ENCODE data around the gene AARS2.

The AARS2 gene

GRCh38 chr6:44262467-44263353 lies 50.4 kb downstream of the AARS2 start:
- DNase-seq (ENCODE audit: low read depth in 2 of 2): no peak

GRCh38 chr6:44261581-44261980 lies 51.6 kb downstream of the AARS2 start:
- no peak for DNase-seq (ENCODE audit: low read depth in 2 of 2)

DNA sequence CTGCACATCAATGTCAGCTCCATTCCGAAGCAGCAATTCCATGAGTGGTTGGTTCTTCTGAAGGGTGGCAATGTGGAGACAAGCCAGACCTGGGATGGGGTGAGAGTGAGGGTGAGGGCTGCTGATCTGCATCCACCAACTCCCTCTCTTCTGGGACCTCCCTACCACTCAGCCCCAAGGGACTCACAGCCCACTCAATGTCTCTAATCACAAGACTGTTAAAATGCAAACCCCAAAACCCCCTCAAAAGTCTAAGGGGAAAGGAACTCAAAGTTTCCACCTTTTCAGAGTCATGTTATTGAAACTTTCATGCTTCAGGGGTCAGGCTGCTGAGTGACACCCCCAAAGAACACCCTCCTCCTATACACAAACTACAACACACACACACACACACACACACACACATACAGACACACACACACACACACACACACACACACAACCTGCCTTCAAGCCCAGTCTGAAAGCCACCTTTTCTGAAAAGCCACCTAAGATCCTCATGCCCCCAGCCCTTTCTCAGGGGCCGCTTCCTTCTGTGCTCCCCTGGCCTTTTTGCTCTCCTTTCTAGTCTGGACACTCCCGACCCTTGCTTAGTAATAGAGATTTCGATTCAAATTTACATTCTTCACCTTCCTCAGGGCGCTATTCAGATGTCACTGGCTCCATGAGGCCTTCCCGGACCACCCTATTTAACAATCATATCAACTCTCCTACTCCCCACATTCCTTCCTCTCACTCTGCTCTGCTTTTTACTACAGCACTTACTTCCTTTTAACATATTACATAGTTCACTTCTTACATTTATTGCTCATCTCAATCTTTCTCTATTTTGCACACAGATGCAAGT lies 52.5 kb downstream of the AARS2 start:
- no peak for DNase-seq (ENCODE audit: low read depth in 2 of 2)

DNA sequence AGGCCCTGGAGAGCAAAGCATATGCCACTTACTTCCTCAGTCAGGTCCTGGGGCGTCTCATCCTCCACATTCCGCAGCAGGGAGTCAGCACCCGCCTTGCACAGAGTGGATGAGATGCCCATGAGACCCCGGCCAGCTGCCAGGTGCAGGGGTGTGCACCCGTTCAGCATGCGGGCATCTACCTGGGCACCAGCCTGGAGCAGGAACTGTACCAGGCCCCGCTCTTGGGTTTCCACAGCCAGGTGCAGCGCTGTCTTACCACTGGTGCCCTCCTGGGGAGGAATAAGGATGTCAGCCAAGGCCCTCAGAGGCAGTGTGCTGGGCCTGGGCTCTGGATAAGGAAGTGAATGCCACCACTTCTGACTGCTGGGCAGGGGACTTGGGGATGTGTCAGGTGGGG lies 53.1 kb downstream of the AARS2 start:
- DNase-seq (ENCODE audit: low read depth in 2 of 2): no peak

DNA sequence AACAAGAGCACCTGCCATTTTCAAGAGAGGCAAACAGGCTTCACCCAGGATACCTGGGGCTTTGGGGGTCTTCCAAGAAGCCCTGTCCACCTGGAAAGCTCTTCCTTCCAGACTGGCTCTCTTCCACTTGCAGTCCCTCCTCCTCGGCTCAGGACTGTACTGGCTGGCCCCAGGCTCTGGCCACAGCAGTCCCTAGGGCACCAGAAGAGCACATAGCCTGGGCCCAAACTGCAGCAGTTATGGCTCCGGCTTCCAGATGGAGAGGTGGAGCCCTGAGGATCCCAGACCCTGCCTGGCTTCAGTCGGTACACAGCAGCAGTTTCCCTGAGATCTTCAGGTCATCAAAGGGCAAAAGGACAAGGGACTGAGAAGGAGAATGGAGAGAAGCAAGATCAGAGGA lies 54.2 kb downstream of the AARS2 start:
- no peak for DNase-seq (ENCODE audit: low read depth in 2 of 2)

GRCh38 chr6:44258325-44258863 lies 54.8 kb downstream of the AARS2 start:
- no peak for DNase-seq (ENCODE audit: low read depth in 2 of 2)

GRCh38 chr6:44257753-44258324 lies 55.3 kb downstream of the AARS2 start:
- DNase-seq (ENCODE audit: low read depth in 2 of 2): no peak

- peak; percentile 56 to 60 for DNase-seq (ENCODE audit: low read depth in 2 of 2)
Observed at GRCh38 chr6:44257025-44257752, 56.0 kb downstream of the AARS2 start, which contains the start of gene SLC35B2. SLC35B2 (minus strand) TSS chr6:44257528; CDS start chr6:44257410, 118 bp downstream.

DNA sequence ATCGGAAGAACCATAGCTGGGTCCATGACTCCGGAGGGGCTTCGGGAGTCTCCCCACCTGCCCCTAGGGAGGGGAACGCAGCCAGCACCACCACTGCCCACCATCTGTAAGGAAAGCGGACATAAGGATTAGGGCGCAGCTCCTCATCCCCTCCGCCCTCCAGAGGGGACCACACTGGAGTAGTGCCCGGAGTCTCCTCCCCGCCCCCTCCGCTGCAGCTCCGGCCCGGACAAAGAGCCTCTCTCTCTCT lies 56.4 kb downstream of the AARS2 start:
- no peak for DNase-seq (ENCODE audit: low read depth in 2 of 2)

DNA sequence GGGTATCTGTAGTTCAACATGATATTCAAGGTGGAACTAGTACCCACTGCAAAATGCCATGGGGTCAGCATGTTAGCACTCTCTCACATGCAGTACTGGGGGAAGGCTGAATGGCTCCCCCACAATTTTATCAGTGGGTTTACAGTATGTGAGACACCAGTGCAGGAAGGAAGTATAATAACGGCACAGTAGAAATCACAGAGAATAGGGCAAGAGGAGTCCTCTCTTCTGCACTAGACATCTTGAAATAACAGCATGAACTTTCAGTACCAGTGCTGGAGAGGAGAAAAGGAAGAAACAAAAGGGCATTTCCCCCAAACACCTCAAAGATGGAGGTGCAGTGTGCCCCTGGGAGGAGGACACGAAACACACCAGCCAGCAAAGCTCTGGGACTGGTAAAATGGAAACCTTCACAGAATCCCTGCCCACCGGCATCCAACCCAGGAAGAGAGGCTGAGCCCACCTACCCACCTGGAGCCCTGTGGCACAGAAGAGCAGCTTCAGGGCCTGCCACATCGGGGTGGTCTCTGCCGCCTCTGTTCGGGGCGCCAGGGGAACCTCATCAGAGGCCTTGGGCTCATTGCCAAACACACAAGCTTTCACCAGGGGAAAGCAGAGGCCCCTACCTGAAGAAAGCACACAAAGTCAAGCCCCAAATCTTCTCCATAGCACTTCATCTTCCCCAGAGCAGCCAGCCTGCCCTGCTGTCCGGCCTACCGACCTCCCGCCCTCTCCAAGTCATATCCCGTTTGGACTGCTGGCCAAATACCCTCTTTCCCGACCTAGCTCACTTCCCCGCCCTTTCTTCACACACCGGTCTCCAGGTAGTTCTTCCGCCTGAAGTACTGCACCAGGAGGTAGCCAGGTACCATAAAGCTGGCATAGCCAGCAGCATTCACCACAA lies 57.0 kb downstream of the AARS2 start:
- DNase-seq (ENCODE audit: low read depth in 2 of 2): no peak

- DNase-seq (ENCODE audit: low read depth in 2 of 2): no peak
Observed at GRCh38 chr6:44255105-44255808, 57.9 kb downstream of the AARS2 start.

DNA sequence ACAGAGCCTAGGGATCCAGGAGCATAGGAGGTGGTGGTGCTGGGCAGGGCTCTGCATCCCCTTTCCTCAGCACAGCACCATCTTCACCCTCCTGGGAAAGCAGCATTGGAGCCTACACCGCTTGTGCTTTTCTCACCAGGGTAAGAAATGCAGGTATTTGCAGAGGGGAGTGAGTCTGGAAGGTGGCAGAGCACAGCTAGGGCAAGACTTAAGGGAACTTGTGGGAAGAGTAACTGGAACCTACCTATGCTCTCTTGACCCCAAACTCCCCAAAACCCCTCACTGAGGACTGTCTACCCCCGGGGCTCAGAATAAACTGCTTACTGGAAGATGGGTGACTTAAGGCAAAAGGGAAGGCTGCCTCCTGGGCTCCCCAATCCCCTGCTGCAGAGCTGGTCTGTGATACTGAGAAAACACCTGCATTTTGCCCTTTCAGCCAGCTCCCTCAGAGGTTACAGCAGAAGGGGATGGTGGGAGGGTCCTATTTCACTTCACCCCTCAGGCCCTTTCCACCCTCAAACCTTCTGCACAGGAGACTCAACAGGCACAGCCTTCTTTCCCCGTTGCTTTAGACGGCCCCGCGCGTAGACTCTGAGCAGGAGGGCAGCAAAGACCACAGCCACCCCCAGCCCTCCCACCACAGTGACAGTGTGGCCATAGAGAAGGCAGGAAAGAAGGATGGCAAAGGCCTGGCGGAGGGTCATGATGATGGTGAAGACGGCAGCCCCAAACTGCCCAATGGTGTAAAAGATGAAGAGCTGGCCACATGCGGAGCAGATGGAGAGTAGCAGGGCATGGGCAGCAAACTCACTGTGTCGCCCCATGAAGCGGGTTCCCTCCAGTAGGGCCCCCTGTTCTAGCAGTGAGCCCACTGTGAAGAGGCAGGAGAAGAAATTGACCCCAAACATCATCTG lies 58.7 kb downstream of the AARS2 start:
- DNase-seq (ENCODE audit: low read depth in 2 of 2): no peak

GRCh38 chr6:44253307-44254101 lies 59.6 kb downstream of the AARS2 start:
- no peak for DNase-seq (ENCODE audit: low read depth in 2 of 2)

- DNase-seq (ENCODE audit: low read depth in 2 of 2): no peak
Observed at GRCh38 chr6:44251576-44252524, 61.3 kb downstream of the AARS2 start.

DNA sequence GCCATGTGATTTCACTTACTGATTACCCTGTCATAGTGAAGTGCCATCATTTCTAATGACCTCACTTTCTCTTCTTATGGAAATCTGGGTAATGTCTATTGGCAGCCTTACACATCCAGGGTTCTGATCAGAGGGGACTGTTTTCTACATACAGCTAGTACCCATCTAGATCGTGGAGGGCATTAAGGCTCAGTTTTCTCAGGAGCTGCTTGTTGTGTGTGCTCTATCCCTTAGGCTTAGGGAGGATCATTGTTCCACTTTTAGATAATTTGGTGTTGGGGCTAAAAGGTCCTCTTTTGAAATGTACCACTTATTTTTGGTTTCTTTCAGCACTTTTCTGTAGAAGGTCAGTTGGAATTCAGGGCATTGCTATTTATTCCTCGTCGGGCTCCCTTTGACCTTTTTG lies 62.4 kb downstream of the AARS2 start:
- no peak for DNase-seq (ENCODE audit: low read depth in 2 of 2)

DNA sequence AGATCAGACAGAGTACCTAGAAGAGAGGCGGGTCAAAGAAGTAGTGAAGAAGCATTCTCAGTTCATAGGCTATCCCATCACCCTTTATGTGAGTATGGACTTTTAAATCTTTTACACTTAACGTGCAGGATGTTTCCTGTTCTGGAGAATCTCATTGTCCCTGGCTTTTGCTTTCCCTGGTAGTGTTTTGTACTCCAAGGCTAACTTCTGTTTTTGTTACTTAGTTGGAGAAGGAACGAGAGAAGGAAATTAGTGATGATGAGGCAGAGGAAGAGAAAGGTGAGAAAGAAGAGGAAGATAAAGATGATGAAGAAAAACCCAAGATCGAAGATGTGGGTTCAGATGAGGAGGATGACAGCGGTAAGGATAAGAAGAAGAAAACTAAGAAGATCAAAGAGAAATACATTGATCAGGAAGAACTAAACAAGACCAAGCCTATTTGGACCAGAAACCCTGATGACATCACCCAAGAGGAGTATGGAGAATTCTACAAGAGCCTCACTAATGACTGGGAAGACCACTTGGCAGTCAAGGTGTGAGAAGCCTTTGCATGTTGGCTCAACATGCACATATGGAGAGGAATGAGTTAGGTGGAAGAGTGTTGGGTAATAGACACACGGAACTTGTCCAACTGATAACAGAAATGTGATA lies 63.0 kb downstream of the AARS2 start:
- DNase-seq (ENCODE audit: low read depth in 2 of 2): no peak
